Superior temporal gyrus (tissue), 1 donor: ENCODE results near the gene DDN.

Source experiments
- DNase-seq: peaks from one replicate; pipeline ENCODE4 v3.0.0-alpha.2; 2016; ENCODE audit errors: extremely low spot score

Gene DDN

GRCh38 chr12:48966177-48966895 is 32.8 kb downstream of the DDN start:
- no peak for DNase-seq

GRCh38 chr12:48965298-48965838 is 33.8 kb downstream of the DDN start:
- no peak for DNase-seq

- DNase-seq, result no peak
Measured at GRCh38 chr12:48961801-48962200, 37.4 kb downstream of the DDN start.

- no peak for DNase-seq
Measured at GRCh38 chr12:48961331-48961730, 37.8 kb downstream of the DDN start.

- DNase-seq, result no peak
Measured at GRCh38 chr12:48960834-48961233, 38.3 kb downstream of the DDN start.

GRCh38 chr12:48958049-48958388 is 41.2 kb downstream of the DDN start:
- peak; percentile 25 for DNase-seq

GRCh38 chr12:48957141-48958048 is 41.8 kb downstream of the DDN start, which contains the start of gene ARF3:
Gene ARF3 (minus strand): TSS chr12:48957487. CDS start chr12:48941095, 16,392 bp downstream.
- peak; percentile 84 for DNase-seq

- peak; percentile 80 for DNase-seq
Measured at GRCh38 chr12:48956279-48957140, 42.7 kb downstream of the DDN start.

- no peak for DNase-seq
Measured at GRCh38 chr12:48954841-48955501, 44.2 kb downstream of the DDN start.

- DNase-seq, result no peak
Measured at GRCh38 chr12:48954061-48954460, 45.1 kb downstream of the DDN start.

- DNase-seq, result no peak
Measured at GRCh38 chr12:48952691-48953090, 46.5 kb downstream of the DDN start.

- no peak for DNase-seq
Measured at GRCh38 chr12:48947727-48948126, 51.4 kb downstream of the DDN start.

- no peak for DNase-seq
Measured at GRCh38 chr12:48946943-48947342, 52.2 kb downstream of the DDN start.

- peak; percentile 69 for DNase-seq
Measured at GRCh38 chr12:48946205-48946604, 53.0 kb downstream of the DDN start.
